ENCODE results near the gene INSYN2B.

- no peak for TF ChIP-seq POLR2A (IDR thresholded peaks at IDR 0.05)
- TF ChIP-seq CTCF (IDR thresholded peaks at IDR 0.05): no peak
Measured at GRCh38 chr5:169875091-169875728, 105.1 kb downstream of the INSYN2B start.

Measured in ovary (tissue), 3 donors.